Measurements from ENCODE around the gene POLA1.

POLA1 gene

GRCh38 chrX:24659646-24660045 is 34.1 kb upstream of the POLA1 start:
- Histone ChIP-seq H3K4me3 (ENCODE audit: low read depth, low read length) (no peak overlapping the region), H3K4me1 (ENCODE audit: control insufficient read depth, insufficient read depth, low read length) (peaks cover 14% of the 10 kb centered on the region), H3K27me3 (ENCODE audit: control insufficient read depth, insufficient read depth, low read length) (no peaks in the 10 kb centered on the region), H3K36me3 (ENCODE audit: control insufficient read depth, insufficient read depth, low read length) (no peaks in the 10 kb centered on the region), H3K9me3 (ENCODE audit: control insufficient read depth, insufficient read depth, low read length) (no peaks in the 10 kb centered on the region), H3K9ac (ENCODE audit: low read depth, low read length) (no peak overlapping the region)

GRCh38 chrX:24661292-24661691 is 32.4 kb upstream of the POLA1 start:
- Histone ChIP-seq H3K9me3 (ENCODE audit: control insufficient read depth, insufficient read depth, low read length) (no peaks in the 10 kb centered on the region), H3K27me3 (ENCODE audit: control insufficient read depth, insufficient read depth, low read length) (no peaks in the 10 kb centered on the region), H3K9ac (ENCODE audit: low read depth, low read length) (no peak overlapping the region), H3K4me3 (ENCODE audit: low read depth, low read length) (no peak overlapping the region), H3K4me1 (ENCODE audit: control insufficient read depth, insufficient read depth, low read length) (peaks cover 13% of the 10 kb centered on the region), H3K36me3 (ENCODE audit: control insufficient read depth, insufficient read depth, low read length) (no peaks in the 10 kb centered on the region)

- Histone ChIP-seq H3K4me1 (ENCODE audit: control insufficient read depth, insufficient read depth, low read length) (peaks cover 13% of the 10 kb centered on the region), H3K27me3 (ENCODE audit: control insufficient read depth, insufficient read depth, low read length) (no peaks in the 10 kb centered on the region), H3K4me3 (ENCODE audit: low read depth, low read length) (no peak overlapping the region), H3K36me3 (ENCODE audit: control insufficient read depth, insufficient read depth, low read length) (no peaks in the 10 kb centered on the region), H3K9me3 (ENCODE audit: control insufficient read depth, insufficient read depth, low read length) (no peaks in the 10 kb centered on the region), H3K9ac (ENCODE audit: low read depth, low read length) (no peak overlapping the region)
Measured at GRCh38 chrX:24662352-24662751, 31.4 kb upstream of the POLA1 start.

- no peaks in the 10 kb centered on the region for H3K9me3 ChIP-seq (ENCODE audit: control insufficient read depth, insufficient read depth, low read length)
- H3K9ac ChIP-seq (ENCODE audit: low read depth, low read length), result no peak overlapping the region
- H3K27me3 ChIP-seq (ENCODE audit: control insufficient read depth, insufficient read depth, low read length), result no peaks in the 10 kb centered on the region
- no peak overlapping the region for H3K4me3 ChIP-seq (ENCODE audit: low read depth, low read length)
- peaks cover 4% of the 10 kb centered on the region for H3K4me1 ChIP-seq (ENCODE audit: control insufficient read depth, insufficient read depth, low read length)
- no peaks in the 10 kb centered on the region for H3K36me3 ChIP-seq (ENCODE audit: control insufficient read depth, insufficient read depth, low read length)
Measured at GRCh38 chrX:24668111-24668510, 25.6 kb upstream of the POLA1 start.

- no peaks in the 10 kb centered on the region for H3K9me3 ChIP-seq (ENCODE audit: control insufficient read depth, insufficient read depth, low read length)
- no peaks in the 10 kb centered on the region for H3K36me3 ChIP-seq (ENCODE audit: control insufficient read depth, insufficient read depth, low read length)
- H3K4me1 ChIP-seq (ENCODE audit: control insufficient read depth, insufficient read depth, low read length), result peaks cover 9% of the 10 kb centered on the region
- no peaks in the 10 kb centered on the region for H3K27me3 ChIP-seq (ENCODE audit: control insufficient read depth, insufficient read depth, low read length)
- no peak overlapping the region for H3K9ac ChIP-seq (ENCODE audit: low read depth, low read length)
- H3K4me3 ChIP-seq (ENCODE audit: low read depth, low read length), result no peak overlapping the region
Measured at GRCh38 chrX:24672701-24673190, 21.0 kb upstream of the POLA1 start.

GRCh38 chrX:24673424-24673823 is 20.3 kb upstream of the POLA1 start:
- no peak overlapping the region for H3K4me3 ChIP-seq (ENCODE audit: low read depth, low read length)
- no peaks in the 10 kb centered on the region for H3K36me3 ChIP-seq (ENCODE audit: control insufficient read depth, insufficient read depth, low read length)
- H3K27me3 ChIP-seq (ENCODE audit: control insufficient read depth, insufficient read depth, low read length), result no peaks in the 10 kb centered on the region
- peaks cover 9% of the 10 kb centered on the region for H3K4me1 ChIP-seq (ENCODE audit: control insufficient read depth, insufficient read depth, low read length)
- no peak overlapping the region for H3K9ac ChIP-seq (ENCODE audit: low read depth, low read length)
- H3K9me3 ChIP-seq (ENCODE audit: control insufficient read depth, insufficient read depth, low read length), result no peaks in the 10 kb centered on the region

- Histone ChIP-seq H3K4me3 (ENCODE audit: low read depth, low read length) (no peak overlapping the region), H3K9ac (ENCODE audit: low read depth, low read length) (no peak overlapping the region), H3K36me3 (ENCODE audit: control insufficient read depth, insufficient read depth, low read length) (no peaks in the 10 kb centered on the region), H3K27me3 (ENCODE audit: control insufficient read depth, insufficient read depth, low read length) (no peaks in the 10 kb centered on the region), H3K9me3 (ENCODE audit: control insufficient read depth, insufficient read depth, low read length) (no peaks in the 10 kb centered on the region), H3K4me1 (ENCODE audit: control insufficient read depth, insufficient read depth, low read length) (peaks cover 9% of the 10 kb centered on the region)
Measured at GRCh38 chrX:24676403-24677024, 17.2 kb upstream of the POLA1 start.

GRCh38 chrX:24682739-24683432 is 10.8 kb upstream of the POLA1 start:
- H3K9me3 ChIP-seq (ENCODE audit: control insufficient read depth, insufficient read depth, low read length), result no peaks in the 10 kb centered on the region
- no peak overlapping the region for H3K4me3 ChIP-seq (ENCODE audit: low read depth, low read length)
- no peaks in the 10 kb centered on the region for H3K27me3 ChIP-seq (ENCODE audit: control insufficient read depth, insufficient read depth, low read length)
- H3K9ac ChIP-seq (ENCODE audit: low read depth, low read length), result no peak overlapping the region
- no peaks in the 10 kb centered on the region for H3K4me1 ChIP-seq (ENCODE audit: control insufficient read depth, insufficient read depth, low read length)
- no peaks in the 10 kb centered on the region for H3K36me3 ChIP-seq (ENCODE audit: control insufficient read depth, insufficient read depth, low read length)

GRCh38 chrX:24684048-24684447 is 9.7 kb upstream of the POLA1 start:
- no peaks in the 10 kb centered on the region for H3K9me3 ChIP-seq (ENCODE audit: control insufficient read depth, insufficient read depth, low read length)
- no peak overlapping the region for H3K4me3 ChIP-seq (ENCODE audit: low read depth, low read length)
- H3K36me3 ChIP-seq (ENCODE audit: control insufficient read depth, insufficient read depth, low read length), result no peaks in the 10 kb centered on the region
- no peak overlapping the region for H3K9ac ChIP-seq (ENCODE audit: low read depth, low read length)
- no peaks in the 10 kb centered on the region for H3K4me1 ChIP-seq (ENCODE audit: control insufficient read depth, insufficient read depth, low read length)
- no peaks in the 10 kb centered on the region for H3K27me3 ChIP-seq (ENCODE audit: control insufficient read depth, insufficient read depth, low read length)

- Histone ChIP-seq H3K9me3 (ENCODE audit: control insufficient read depth, insufficient read depth, low read length) (no peaks in the 10 kb centered on the region), H3K9ac (ENCODE audit: low read depth, low read length) (no peak overlapping the region), H3K36me3 (ENCODE audit: control insufficient read depth, insufficient read depth, low read length) (no peaks in the 10 kb centered on the region), H3K4me1 (ENCODE audit: control insufficient read depth, insufficient read depth, low read length) (peaks cover 16% of the 10 kb centered on the region), H3K27me3 (ENCODE audit: control insufficient read depth, insufficient read depth, low read length) (no peaks in the 10 kb centered on the region), H3K4me3 (ENCODE audit: low read depth, low read length) (no peak overlapping the region)
Measured at GRCh38 chrX:24692305-24692704, 1.4 kb upstream of the POLA1 start.

- no peaks in the 10 kb centered on the region for H3K36me3 ChIP-seq (ENCODE audit: control insufficient read depth, insufficient read depth, low read length)
- H3K9me3 ChIP-seq (ENCODE audit: control insufficient read depth, insufficient read depth, low read length), result no peaks in the 10 kb centered on the region
- H3K27me3 ChIP-seq (ENCODE audit: control insufficient read depth, insufficient read depth, low read length), result no peaks in the 10 kb centered on the region
- peak overlapping the region; percentile 93 for H3K4me3 ChIP-seq (ENCODE audit: low read depth, low read length)
- no peak overlapping the region for H3K9ac ChIP-seq (ENCODE audit: low read depth, low read length)
- H3K4me1 ChIP-seq (ENCODE audit: control insufficient read depth, insufficient read depth, low read length), result peaks cover 16% of the 10 kb centered on the region
Measured at GRCh38 chrX:24694825-24695224, 1.1 kb downstream of the POLA1 start.

GRCh38 chrX:24696294-24696693 is 2.6 kb downstream of the POLA1 start:
- peak overlapping the region; percentile 0 for H3K4me3 ChIP-seq (ENCODE audit: low read depth, low read length)
- peaks cover 6% of the 10 kb centered on the region for H3K36me3 ChIP-seq (ENCODE audit: control insufficient read depth, insufficient read depth, low read length)
- peaks cover 16% of the 10 kb centered on the region for H3K4me1 ChIP-seq (ENCODE audit: control insufficient read depth, insufficient read depth, low read length)
- no peaks in the 10 kb centered on the region for H3K27me3 ChIP-seq (ENCODE audit: control insufficient read depth, insufficient read depth, low read length)
- no peak overlapping the region for H3K9ac ChIP-seq (ENCODE audit: low read depth, low read length)
- no peaks in the 10 kb centered on the region for H3K9me3 ChIP-seq (ENCODE audit: control insufficient read depth, insufficient read depth, low read length)

All from iPS-15b (cell line).